IMR-90 (cell line): ENCODE results near the gene HSPG2. TPM values are rescaled to one million over a fixed set of nuclear protein-coding genes. Genes with fewer than 3 reads are reported as not detected.

Experiments used
- ATAC-seq: fragments of 200-7000 bp; cut with Tn5 transposase; 2 replicates; pipeline ENCODE4 v1.9.1; 2020; ENCODE audit warnings: low read depth, mild to moderate bottlenecking, moderate library complexity
- BruUV-seq: library from RNA; stranded (reverse); fragments of 400-500 nt; replicated peaks from 2 replicates; lab custom pipeline; 2021; lab: Mats Ljungman, UMichigan
- CTCF ChIA-PET: fragments of 300-600 bp; formaldehyde crosslinking; extraction: SDS; loops from one replicate; lab custom pipeline; 2021; ENCODE audit warnings: antibody characterized with exemption; lab: Yijun Ruan, JAX
- POLR2A ChIA-PET: fragments of 300-600 bp; sonication (Branson Sonifier 250); formaldehyde crosslinking; loops from one replicate; lab custom pipeline; 2022; ENCODE audit warnings: antibody characterized with exemption; ENCODE audit not compliant: unreplicated experiment; lab: Charles Lee
- DNase-seq: peaks from one replicate; pipeline ENCODE4 v3.0.0; 2013
- H2AFZ ChIP-seq: replicated peaks from 2 replicates; pipeline ENCODE3; 2013; ENCODE audit warnings: low read length, mild to moderate bottlenecking; ENCODE audit not compliant: poor library complexity
- H2AK5ac ChIP-seq: 2 replicates; pipeline ENCODE4 v1.6.1; 2013; ENCODE audit warnings: low read depth, low read length, inconsistent platforms
- H2AK9ac ChIP-seq: replicated peaks from 2 replicates; pipeline ENCODE3; 2013; ENCODE audit warnings: mild to moderate bottlenecking, low read depth, low read length, moderate library complexity; ENCODE audit not compliant: poor library complexity
- H2BK120ac ChIP-seq: 2 replicates; pipeline ENCODE4 v1.6.1; 2013; ENCODE audit warnings: low read depth, low read length, inconsistent platforms
- H2BK15ac ChIP-seq: 3 replicates; pipeline ENCODE4 v1.6.1; 2013; ENCODE audit warnings: low read depth, low read length, inconsistent platforms
- H2BK20ac ChIP-seq: 2 replicates; pipeline ENCODE4 v1.6.1; 2013; ENCODE audit warnings: low read depth, mild to moderate bottlenecking, inconsistent platforms, low read length, moderate library complexity
- H2BK5ac ChIP-seq: 2 replicates; pipeline ENCODE4 v1.6.1; 2013; ENCODE audit warnings: mild to moderate bottlenecking, low read depth, low read length, inconsistent platforms; ENCODE audit not compliant: poor library complexity, severe bottlenecking
- H3K14ac ChIP-seq: replicated peaks from 2 replicates; pipeline ENCODE4 v1.6.1; 2013; ENCODE audit warnings: low read depth, low read length, inconsistent platforms
- H3K18ac ChIP-seq: 2 replicates; pipeline ENCODE4 v1.6.1; 2013; ENCODE audit warnings: low read depth, low read length, control low read depth
- H3K23ac ChIP-seq: 2 replicates; pipeline ENCODE4 v1.6.1; 2013; ENCODE audit warnings: low read depth, low read length, inconsistent platforms
- H3K27ac ChIP-seq: 2 replicates; pipeline ENCODE4 v1.5.1; 2013; ENCODE audit warnings: mild to moderate bottlenecking, control low read depth, low read length; ENCODE audit not compliant: insufficient read depth
- H3K27me3 ChIP-seq: 2 replicates; pipeline ENCODE4 v1.6.1; 2013; ENCODE audit warnings: low read length; ENCODE audit not compliant: control insufficient read depth, insufficient read depth
- H3K36me3 ChIP-seq: 2 replicates; pipeline ENCODE4 v1.6.1; 2013; ENCODE audit warnings: low read length, mixed read lengths; ENCODE audit not compliant: control insufficient read depth, insufficient read depth
- H3K4ac ChIP-seq: 2 replicates; pipeline ENCODE4 v1.6.1; 2013; ENCODE audit warnings: low read depth, low read length, inconsistent platforms
- H3K4me1 ChIP-seq: 2 replicates; pipeline ENCODE4 v1.6.1; 2013; ENCODE audit warnings: low read length, mixed read lengths; ENCODE audit not compliant: control insufficient read depth, insufficient read depth
- H3K4me2 ChIP-seq: 2 replicates; pipeline ENCODE4 v1.6.1; 2013; ENCODE audit warnings: low read depth, mild to moderate bottlenecking, control low read depth, low read length, moderate library complexity
- H3K4me3 ChIP-seq: 2 replicates; pipeline ENCODE4 v1.5.1; 2013; ENCODE audit warnings: low read depth, mild to moderate bottlenecking, control low read depth, low read length, moderate library complexity; ENCODE audit not compliant: insufficient read depth
- H3K56ac ChIP-seq: 2 replicates; pipeline ENCODE4 v1.6.1; 2013; ENCODE audit warnings: low read length, inconsistent platforms; ENCODE audit not compliant: insufficient read depth; ENCODE audit errors: extremely low read depth
- H3K79me1 ChIP-seq, 2 experiments: 2 replicates each; pipeline ENCODE4 v1.6.1; 2013; ENCODE audit warnings: low read length in 2 of 2, inconsistent platforms in 1 of 2, low read depth in 1 of 2
- H3K9ac ChIP-seq: 2 replicates; pipeline ENCODE4 v1.6.1; 2013; ENCODE audit warnings: low read depth, low read length, control low read depth
- H3K9me1 ChIP-seq: 2 replicates; pipeline ENCODE4 v1.6.1; 2013; ENCODE audit warnings: low read length, inconsistent platforms; ENCODE audit not compliant: insufficient read depth
- H3K9me3 ChIP-seq: 2 replicates; pipeline ENCODE4 v1.6.1; 2013; ENCODE audit warnings: low read length; ENCODE audit not compliant: control insufficient read depth, insufficient read depth
- H4K20me1 ChIP-seq: 2 replicates; pipeline ENCODE4 v1.6.1; 2013; ENCODE audit warnings: low read length, inconsistent platforms; ENCODE audit not compliant: insufficient read depth
- H4K5ac ChIP-seq: 2 replicates; pipeline ENCODE4 v1.6.1; 2013; ENCODE audit warnings: mild to moderate bottlenecking, low read depth, low read length, control low read depth
- H4K8ac ChIP-seq, 2 experiments: 2 replicates each; pipeline ENCODE4 v1.6.1; 2013; ENCODE audit warnings: low read depth in 2 of 2, low read length in 2 of 2, control low read depth in 1 of 2, inconsistent platforms in 1 of 2
- H4K91ac ChIP-seq: 2 replicates; pipeline ENCODE4 v1.6.1; 2013; ENCODE audit warnings: low read depth, low read length, inconsistent platforms; ENCODE audit not compliant: insufficient read depth
- BHLHE40 ChIP-seq: fragments of 150-350 bp; IDR thresholded peaks from 2 replicates; pipeline ENCODE4 v1.6.1; 2016; ENCODE audit warnings: mild to moderate bottlenecking, low read depth, low read length
- CHD1 ChIP-seq: IDR thresholded peaks from 2 replicates; pipeline ENCODE4 v1.6.1; 2012; ENCODE audit warnings: low read depth, low read length, improper control_type of control experiment
- MAZ ChIP-seq: IDR thresholded peaks from 2 replicates; pipeline ENCODE4 v1.6.1; 2012; ENCODE audit warnings: low read depth, mild to moderate bottlenecking, low read length, improper control_type of control experiment, moderate library complexity, borderline replicate concordance
- MXI1 ChIP-seq: IDR thresholded peaks from 2 replicates; pipeline ENCODE4 v1.6.1; 2012; ENCODE audit warnings: low read depth, mild to moderate bottlenecking, low read length, moderate library complexity, borderline replicate concordance
- NFE2L2 ChIP-seq: fragments of 150-350 bp; IDR thresholded peaks from 2 replicates; pipeline ENCODE4 v1.6.1; 2016; ENCODE audit warnings: low read depth, mild to moderate bottlenecking, low read length
- RAD21 ChIP-seq: IDR thresholded peaks from 2 replicates; pipeline ENCODE4 v1.6.1; 2012; ENCODE audit warnings: low read length, improper control_type of control experiment
- RFX5 ChIP-seq: IDR thresholded peaks from 2 replicates; pipeline ENCODE4 v1.8.0; 2012; ENCODE audit warnings: low read depth, mild to moderate bottlenecking, low read length, moderate library complexity
- SMC3 ChIP-seq: fragments of 150-350 bp; IDR thresholded peaks from 2 replicates; pipeline ENCODE4 v1.6.1; 2016; ENCODE audit warnings: low read depth, mild to moderate bottlenecking, antibody characterized with exemption, low read length, moderate library complexity
- USF2 ChIP-seq: fragments of 150-350 bp; IDR thresholded peaks from 2 replicates; pipeline ENCODE4 v1.6.1; 2017; ENCODE audit warnings: mild to moderate bottlenecking, antibody characterized with exemption, low read length, low read depth
- WGBS, 2 experiments: methylation state at CpG; one replicate each; pipeline versions ENCODE4 v1.1.5 to v1.1.7; 2013; ENCODE audit warnings: missing lambda C conversion rate in 2 of 2; ENCODE audit not compliant: insufficient read length in 1 of 2; ENCODE audit errors: extremely low coverage in 2 of 2; 5-methylcytosine and 5-hydroxymethylcytosine counted together
- dilution Hi-C: fragments of 300-500 bp; cut with HindIII; formaldehyde crosslinking; loops from one replicate; pipeline ENCODE4 v1.14.3; 2018; ENCODE audit warnings: low sequenced_read_pairs; ENCODE audit not compliant: unreplicated experiment
- in situ Hi-C: fragments of 300-500 bp; cut with MboI; formaldehyde crosslinking; loops from 3 replicates; pipeline ENCODE4 v1.14.3; 2019; ENCODE audit warnings: low sequenced_read_pairs, inconsistent platforms, mixed read lengths
- intact Hi-C: fragments of 100-400 bp; cut with micrococcal nuclease; formaldehyde crosslinking; loops from 2 replicates; pipeline ENCODE4 v1.10.0; 2022
- polyA plus RNA-seq, 3 experiments: library from polyadenylated mRNA; depleted of rRNA; stranded (reverse); fragments of >200 nt; gene quantifications; 2 replicates each; pipeline ENCODE4 v1.2.3, GENCODE V29; 2012; ENCODE audit warnings: low replicate concordance in 1 of 3
- total RNA-seq: library from RNA; depleted of rRNA; stranded (reverse); fragments of >200 nt; gene quantifications from 2 replicates; pipeline ENCODE4 v1.2.3, GENCODE V29; 2012

HSPG2 gene
- total and polyA plus RNA-seq, 2 of the 4 experiments (the other 2 are of a cell fraction), result 15.8 to 94.0 TPM

GRCh38 chr1:21834094-21834493 lies 103.0 kb downstream of the HSPG2 start:
- H3K79me1 ChIP-seq, result peaks cover 0 to 3% of the 10 kb centered on the region in 2 experiments; a peak in 2 of 4 replicates
- H2BK5ac ChIP-seq, result no peak overlapping the region
- no peaks in the 10 kb centered on the region; the same call in 1 of the 2 replicates for H4K20me1 ChIP-seq
- ChIA-PET POLR2A (no interaction called here), CTCF (no interaction called here)
- no peak overlapping the region for H2BK20ac ChIP-seq
- in situ Hi-C loops (no loop called here), intact Hi-C loops (no loop called here), dilution Hi-C loops (no loop called here)
- DNase-seq (no peak), ATAC-seq (no peak)
- peaks cover 9% of the 10 kb centered on the region; the same call in 1 of the 2 replicates for H3K9me3 ChIP-seq
- no peak overlapping the region for H3K4me2 ChIP-seq
- no peak overlapping the region for H3K27ac ChIP-seq
- no peak overlapping the region for H2BK15ac ChIP-seq
- H3K36me3 ChIP-seq, result peaks cover 84% of the 10 kb centered on the region
- no peak overlapping the region for H3K14ac ChIP-seq
- H3K18ac ChIP-seq, result no peak overlapping the region
- H3K9ac ChIP-seq, result no peak overlapping the region
- TF ChIP-seq MAZ, result no peak
- TF ChIP-seq RFX5, result no peak
- TF ChIP-seq NFE2L2, result no peak
- no peak for TF ChIP-seq SMC3
- TF ChIP-seq USF2, result no peak
- no peak for TF ChIP-seq MXI1
- TF ChIP-seq RAD21, result no peak
- no peak for TF ChIP-seq BHLHE40
- TF ChIP-seq CHD1, result no peak
- H3K4me3 ChIP-seq, result no peak overlapping the region
- H3K27me3 ChIP-seq, result no peaks in the 10 kb centered on the region
- H4K91ac ChIP-seq, result no peak overlapping the region
- H2BK120ac ChIP-seq, result no peak overlapping the region
- H3K4ac ChIP-seq, result no peak overlapping the region
- BruUV-seq, result no TSS peak
- no peak overlapping the region for H4K5ac ChIP-seq
- H3K56ac ChIP-seq, result no peak overlapping the region
- H3K9me1 ChIP-seq, result no peaks in the 10 kb centered on the region
- no CpG with 5 or more reads among the region's 1 CpG for WGBS, 2 experiments
- H3K23ac ChIP-seq, result no peak overlapping the region
- H3K4me1 ChIP-seq, result no peaks in the 10 kb centered on the region
- H2AK9ac ChIP-seq, result peak overlapping the region; percentile 9
- H4K8ac ChIP-seq, result no peak overlapping the region
- no peak overlapping the region for H2AFZ ChIP-seq
- no peak overlapping the region for H2AK5ac ChIP-seq
